HEK293 (cell line): ENCODE measurements around the gene KIAA1755.
A peak's percentile ranks its signal among the peaks of the same experiment; 100 is the strongest.

Experiments
- CTCF ChIA-PET: fragments of 350-600 bp; formaldehyde crosslinking; extraction: SDS; loops from one replicate; lab custom pipeline; 2021; ENCODE audit warnings: antibody characterized with exemption; lab: Yijun Ruan, JAX
- POLR2A ChIA-PET: fragments of 300-600 bp; formaldehyde crosslinking; extraction: SDS; loops from one replicate; lab custom pipeline; 2020; ENCODE audit warnings: antibody characterized with exemption, inconsistent platforms; lab: Yijun Ruan, JAX
- H3K27ac ChIP-seq: fragments of 200-500 bp; sonication (Bioruptor generic); 2 replicates; pipeline ENCODE4 v1.5.1; 2014; ENCODE audit warnings: low read depth, low read length, control low read depth, inconsistent platforms; ENCODE audit errors: extremely low read depth
- H3K36me3 ChIP-seq, 2 experiments: fragments of 200-500 bp in 1 of 2; sonication (Bioruptor generic) in 1 of 2; 1 replicate in 1 of 2; 2 replicates in 1 of 2; pipeline ENCODE4 v1.5.1; 2014 to 2017; ENCODE audit warnings: inconsistent platforms in 2 of 2, low read length in 2 of 2; ENCODE audit not compliant: control insufficient read depth in 2 of 2, insufficient read depth in 1 of 2
- H3K4me1 ChIP-seq: fragments of 200-500 bp; sonication (Bioruptor generic); 2 replicates; pipeline ENCODE4 v1.5.1; 2014; ENCODE audit warnings: mild to moderate bottlenecking, low read length, inconsistent platforms; ENCODE audit not compliant: control insufficient read depth, insufficient read depth
- H3K4me3 ChIP-seq: 2 replicates; pipeline ENCODE4 v1.5.1; 2011; ENCODE audit warnings: low read depth, mild to moderate bottlenecking, control low read depth, low read length, moderate library complexity
- H3K9me3 ChIP-seq: fragments of 200-500 bp; sonication (Bioruptor generic); 2 replicates; pipeline ENCODE4 v1.5.1; 2014; ENCODE audit warnings: low read depth, low read length, inconsistent platforms; ENCODE audit not compliant: control insufficient read depth, insufficient read depth
- ELK4 ChIP-seq: IDR thresholded peaks from 2 replicates; pipeline ENCODE4 v1.6.1; 2011; ENCODE audit warnings: mild to moderate bottlenecking, low read depth, low read length, borderline replicate concordance
- GLI4 ChIP-seq: fragments of 450-650 bp; formaldehyde crosslinking; IDR thresholded peaks from 2 replicates; pipeline ENCODE4 v1.5.1; 2016; ENCODE audit warnings: missing biosample characterization, missing genetic modification characterization
- GLIS1 ChIP-seq: fragments of 450-650 bp; formaldehyde crosslinking; IDR thresholded peaks from 2 replicates; pipeline ENCODE4 v1.5.1; 2016; ENCODE audit warnings: missing biosample characterization, missing genetic modification characterization
- REST ChIP-seq: fragments of 450-650 bp; formaldehyde crosslinking; IDR thresholded peaks from 2 replicates; pipeline ENCODE4 v1.5.1; 2016; ENCODE audit warnings: missing biosample characterization, missing genetic modification characterization
- WT1 ChIP-seq: fragments of 450-650 bp; formaldehyde crosslinking; IDR thresholded peaks from 2 replicates; pipeline ENCODE4 v1.5.1; 2016; ENCODE audit warnings: missing biosample characterization, missing genetic modification characterization
- ZBTB17 ChIP-seq: fragments of 450-650 bp; formaldehyde crosslinking; IDR thresholded peaks from 2 replicates; pipeline ENCODE4 v1.5.1; 2016; ENCODE audit warnings: missing biosample characterization, missing genetic modification characterization
- ZFP69B ChIP-seq: fragments of 450-650 bp; formaldehyde crosslinking; IDR thresholded peaks from 2 replicates; pipeline ENCODE4 v1.5.1; 2016; ENCODE audit warnings: missing biosample characterization, missing genetic modification characterization
- ZNF121 ChIP-seq: fragments of 450-650 bp; formaldehyde crosslinking; IDR thresholded peaks from 2 replicates; pipeline ENCODE4 v1.5.1; 2016; ENCODE audit warnings: missing biosample characterization, missing genetic modification characterization
- ZNF138 ChIP-seq: fragments of 450-650 bp; formaldehyde crosslinking; IDR thresholded peaks from 2 replicates; pipeline ENCODE4 v1.5.1; 2016; ENCODE audit warnings: missing biosample characterization, missing genetic modification characterization, borderline replicate concordance
- ZNF366 ChIP-seq: fragments of 450-650 bp; formaldehyde crosslinking; conservative IDR thresholded peaks from 2 replicates; pipeline ENCODE4 v1.5.1; 2016; ENCODE audit warnings: missing biosample characterization, missing genetic modification characterization
- ZNF48 ChIP-seq: fragments of 450-650 bp; formaldehyde crosslinking; IDR thresholded peaks from 2 replicates; pipeline ENCODE4 v1.5.1; 2016; ENCODE audit warnings: missing biosample characterization, missing genetic modification characterization
- ZNF544 ChIP-seq: fragments of 450-650 bp; formaldehyde crosslinking; IDR thresholded peaks from 2 replicates; pipeline ENCODE4 v1.5.0; 2017; ENCODE audit warnings: missing biosample characterization, missing genetic modification characterization
- ZNF600 ChIP-seq: fragments of 450-650 bp; formaldehyde crosslinking; IDR thresholded peaks from 2 replicates; pipeline ENCODE4 v1.5.1; 2016; ENCODE audit warnings: missing biosample characterization, missing genetic modification characterization
- ZNF624 ChIP-seq: fragments of 450-650 bp; formaldehyde crosslinking; IDR thresholded peaks from 2 replicates; pipeline ENCODE4 v1.5.1; 2017; ENCODE audit warnings: missing biosample characterization, missing genetic modification characterization
- ZNF629 ChIP-seq: fragments of 450-650 bp; formaldehyde crosslinking; IDR thresholded peaks from 2 replicates; pipeline ENCODE4 v1.5.1; 2017; ENCODE audit warnings: missing biosample characterization, missing genetic modification characterization
- ZNF660 ChIP-seq: fragments of 450-650 bp; IDR thresholded peaks from 2 replicates; pipeline ENCODE4 v1.5.1; 2018; ENCODE audit warnings: missing biosample characterization, mild to moderate bottlenecking, missing genetic modification characterization
- ZNF830 ChIP-seq: fragments of 450-650 bp; IDR thresholded peaks from 2 replicates; pipeline ENCODE4 v1.5.0; 2018; ENCODE audit warnings: missing biosample characterization, missing genetic modification characterization, low read depth, mild to moderate bottlenecking, moderate library complexity
- ZNF843 ChIP-seq: fragments of 450-650 bp; formaldehyde crosslinking; IDR thresholded peaks from 2 replicates; pipeline ENCODE4 v1.5.1; 2016; ENCODE audit warnings: missing biosample characterization, missing genetic modification characterization
- TF ChIP-seq, protein P1 (sequence below): fragments of 450-650 bp; formaldehyde crosslinking; IDR thresholded peaks from 2 replicates; pipeline ENCODE4 v1.5.1; 2016; ENCODE audit warnings: missing biosample characterization, missing genetic modification characterization
- TF ChIP-seq, protein P2 (sequence below): fragments of 450-650 bp; formaldehyde crosslinking; IDR thresholded peaks from 2 replicates; pipeline ENCODE4 v1.5.1; 2017; ENCODE audit warnings: missing biosample characterization, missing genetic modification characterization

KIAA1755 gene

DNA sequence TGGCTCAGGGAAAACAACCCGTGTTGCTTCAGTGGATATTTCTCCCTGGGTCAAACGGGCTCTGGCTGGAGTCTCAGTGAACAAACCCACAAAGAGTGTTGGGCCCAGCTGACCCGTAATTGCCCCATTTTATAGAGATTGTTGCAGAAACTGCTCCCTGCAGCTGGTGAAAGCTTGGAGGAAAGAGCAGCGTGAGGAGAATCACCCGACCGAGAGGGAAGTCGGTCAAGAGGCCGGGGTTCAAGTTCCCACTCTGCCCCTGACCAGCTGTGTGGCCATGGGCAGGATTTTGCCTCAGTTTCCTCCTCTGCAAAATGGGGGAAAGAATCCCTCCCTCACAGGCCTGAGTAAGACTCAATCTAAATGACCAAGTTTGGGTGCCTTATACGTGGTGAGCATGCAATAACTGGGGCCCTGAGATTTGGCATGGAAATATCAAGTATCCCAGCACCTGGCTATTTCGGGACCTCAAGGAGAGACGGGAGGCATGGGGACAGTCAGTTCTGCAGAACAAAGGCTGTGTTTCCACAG is 93.8 kb downstream of the KIAA1755 start:
- POLR2A ChIA-PET, result no interaction called here
- CTCF ChIA-PET, result interaction anchor here (0.6 to 4.9 kb wide), 14 partner anchors 8 to 330 kb away, joined by 3 to 49 read pairs (median 4); no protein-coding TSS in a partner anchor
- H3K4me3 ChIP-seq, result no peak overlapping the region
- H3K36me3 ChIP-seq, result no peaks in the 10 kb centered on the region
- H3K4me1 ChIP-seq, result no peaks in the 10 kb centered on the region
- TF ChIP-seq ZFP69B (tag by site-specific recombination), result no peak
- peak; percentile 47 for TF ChIP-seq ZNF600 (tag by site-specific recombination)
- H3K27ac ChIP-seq, result no peak overlapping the region
- no peaks in the 10 kb centered on the region for H3K9me3 ChIP-seq

DNA sequence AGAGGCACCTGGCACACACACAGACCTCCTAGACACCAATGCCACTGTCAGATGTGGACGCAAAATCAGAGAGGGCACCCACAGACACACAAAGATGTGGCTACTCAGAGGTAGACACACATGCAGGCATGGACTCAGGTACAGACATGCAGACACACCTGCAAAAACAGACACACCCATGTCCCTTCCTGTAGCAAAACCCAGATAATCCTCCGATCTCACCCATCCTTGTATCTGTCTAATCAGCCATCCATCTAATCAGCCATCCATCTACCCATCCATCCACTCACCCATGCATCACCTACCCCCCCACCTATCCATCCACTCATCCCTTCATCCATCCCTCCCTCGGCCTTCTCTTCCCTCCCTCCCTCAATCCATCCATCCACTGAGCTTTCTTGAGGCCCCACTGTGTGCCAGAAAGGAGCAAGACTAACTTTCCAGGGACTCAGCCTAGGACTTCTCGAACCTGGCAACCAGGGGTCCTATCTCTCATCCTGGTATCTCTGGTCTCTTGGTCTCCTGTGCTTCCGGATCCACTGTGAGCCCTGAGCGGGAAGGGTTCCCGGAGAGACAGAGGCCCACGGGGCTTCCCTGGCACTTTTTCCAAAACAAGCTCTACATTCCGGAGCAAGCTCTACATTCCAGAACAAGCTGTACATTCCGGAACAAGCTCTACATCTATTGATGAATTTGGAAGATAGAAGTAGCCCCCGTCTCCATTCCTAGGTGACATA is 94.4 kb downstream of the KIAA1755 start:
- TF ChIP-seq ZBTB17 (tag by site-specific recombination), result peak; percentile 78
- peak; percentile 77 for TF ChIP-seq ZNF366 (tag by site-specific recombination)
- TF ChIP-seq GLI4, result no peak
- TF ChIP-seq ZNF624, result no peak
- TF ChIP-seq ZNF600 (tag by site-specific recombination), result peak; percentile 99
- TF ChIP-seq, all 188 proteins: peak for 3

DNA sequence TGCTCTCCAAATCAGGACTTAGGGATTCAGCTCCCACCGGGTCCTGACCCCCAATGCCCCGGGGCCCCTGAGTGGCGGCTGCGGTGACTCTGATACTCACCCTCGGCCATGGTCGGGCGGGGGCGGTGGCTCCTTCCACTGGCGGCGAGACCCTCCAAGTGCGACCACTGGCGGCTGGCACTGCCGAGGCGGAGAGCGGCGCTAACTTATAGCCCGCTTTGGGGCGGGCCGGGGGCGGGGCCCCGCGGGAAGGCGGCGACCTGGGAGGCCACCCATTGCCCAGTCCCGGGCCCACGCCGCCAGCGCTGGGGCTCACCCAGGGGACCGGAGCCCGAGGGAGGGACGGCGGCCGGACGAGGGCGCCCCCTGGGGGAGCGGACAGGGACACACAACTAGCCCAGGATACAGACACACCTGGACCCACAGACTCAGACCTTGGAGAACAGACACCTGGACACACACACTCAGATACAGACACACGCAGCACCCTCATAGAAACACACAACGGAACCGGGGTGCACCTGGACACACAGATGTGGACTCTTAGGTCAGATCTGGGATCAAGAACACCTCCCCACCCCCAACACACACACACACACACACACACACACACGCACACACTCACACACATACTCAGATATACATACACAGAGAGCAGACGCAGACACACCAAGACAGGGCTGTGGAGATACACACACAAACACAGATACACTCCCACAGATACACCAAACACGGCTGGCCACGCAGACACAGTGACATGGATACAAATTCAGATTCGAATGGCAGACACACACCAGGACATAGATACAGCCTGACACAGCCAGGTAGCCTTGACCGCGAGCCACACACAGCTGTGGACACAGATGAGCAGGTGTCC is 95.2 kb downstream of the KIAA1755 start, which contains the start of gene TGM2:
TSS of gene TGM2 (minus strand) at position 182 of the 877 bp plus-strand sequence. CDS start at position 110, 72 bp downstream.
- POLR2A ChIA-PET, result interaction anchor here (1.5 kb wide), 1 partner anchor 92 kb away, joined by 3 read pairs; no protein-coding TSS in a partner anchor
- Histone ChIP-seq H3K27ac (no peak within 1 kb of the TSS), H3K4me1 (no peaks in the 10 kb centered on the region), H3K4me3 (peak within 1 kb of the TSS; percentile 32), H3K9me3 (no peaks in the 10 kb centered on the region), H3K36me3 (no peaks in the 10 kb centered on the region)
- CTCF ChIA-PET, result interaction anchor here (0.6 to 4.9 kb wide), 20 partner anchors 7 to 210 kb away, joined by 3 to 49 read pairs (median 5); no protein-coding TSS in a partner anchor
- TF ChIP-seq ZNF138 (tag by site-specific recombination) (peak; percentile 47; the same call in 1 of the 2 replicates), ELK4 (no peak), ZNF830 (tag by site-specific recombination) (no peak), ZNF544 (tag by site-specific recombination) (no peak), ZNF629 (tag by site-specific recombination) (0 out of 2 replicates have a peak, but pooled peaks have one; percentile 20), GLIS1 (peak; percentile 85), WT1 (tag by site-specific recombination) (peak; percentile 37; the same call in 1 of the 2 replicates), ZNF843 (tag by site-specific recombination) (no peak), REST (tag by site-specific recombination) (peak; percentile 36; the same call in 1 of the 2 replicates), ZNF121 (no peak), ZNF660 (tag by site-specific recombination) (no peak), ZNF48 (tag by site-specific recombination) (no peak)
- TF ChIP-seq, protein P1, sequence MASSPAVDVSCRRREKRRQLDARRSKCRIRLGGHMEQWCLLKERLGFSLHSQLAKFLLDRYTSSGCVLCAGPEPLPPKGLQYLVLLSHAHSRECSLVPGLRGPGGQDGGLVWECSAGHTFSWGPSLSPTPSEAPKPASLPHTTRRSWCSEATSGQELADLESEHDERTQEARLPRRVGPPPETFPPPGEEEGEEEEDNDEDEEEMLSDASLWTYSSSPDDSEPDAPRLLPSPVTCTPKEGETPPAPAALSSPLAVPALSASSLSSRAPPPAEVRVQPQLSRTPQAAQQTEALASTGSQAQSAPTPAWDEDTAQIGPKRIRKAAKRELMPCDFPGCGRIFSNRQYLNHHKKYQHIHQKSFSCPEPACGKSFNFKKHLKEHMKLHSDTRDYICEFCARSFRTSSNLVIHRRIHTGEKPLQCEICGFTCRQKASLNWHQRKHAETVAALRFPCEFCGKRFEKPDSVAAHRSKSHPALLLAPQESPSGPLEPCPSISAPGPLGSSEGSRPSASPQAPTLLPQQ, result peak; percentile 93
- TF ChIP-seq, protein P2, sequence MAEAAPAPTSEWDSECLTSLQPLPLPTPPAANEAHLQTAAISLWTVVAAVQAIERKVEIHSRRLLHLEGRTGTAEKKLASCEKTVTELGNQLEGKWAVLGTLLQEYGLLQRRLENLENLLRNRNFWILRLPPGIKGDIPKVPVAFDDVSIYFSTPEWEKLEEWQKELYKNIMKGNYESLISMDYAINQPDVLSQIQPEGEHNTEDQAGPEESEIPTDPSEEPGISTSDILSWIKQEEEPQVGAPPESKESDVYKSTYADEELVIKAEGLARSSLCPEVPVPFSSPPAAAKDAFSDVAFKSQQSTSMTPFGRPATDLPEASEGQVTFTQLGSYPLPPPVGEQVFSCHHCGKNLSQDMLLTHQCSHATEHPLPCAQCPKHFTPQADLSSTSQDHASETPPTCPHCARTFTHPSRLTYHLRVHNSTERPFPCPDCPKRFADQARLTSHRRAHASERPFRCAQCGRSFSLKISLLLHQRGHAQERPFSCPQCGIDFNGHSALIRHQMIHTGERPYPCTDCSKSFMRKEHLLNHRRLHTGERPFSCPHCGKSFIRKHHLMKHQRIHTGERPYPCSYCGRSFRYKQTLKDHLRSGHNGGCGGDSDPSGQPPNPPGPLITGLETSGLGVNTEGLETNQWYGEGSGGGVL, result 0 out of 2 replicates have a peak, but pooled peaks have one; percentile 11

More for the DNA sequence above, 94.4 kb downstream of the KIAA1755 start:
- H3K4me1 ChIP-seq, result no peaks in the 10 kb centered on the region
- H3K4me3 ChIP-seq, result no peak overlapping the region
- no peaks in the 10 kb centered on the region for H3K36me3 ChIP-seq
- ChIA-PET POLR2A (no interaction called here), CTCF (interaction anchor here (0.6 to 4.9 kb wide), 15 partner anchors 8 to 329 kb away, joined by 3 to 49 read pairs (median 4); no protein-coding TSS in a partner anchor)
- no peak overlapping the region for H3K27ac ChIP-seq
- no peaks in the 10 kb centered on the region for H3K9me3 ChIP-seq
